ENCODE results near the gene ANXA10. TPM values are rescaled to one million over a fixed set of nuclear protein-coding genes. Genes with fewer than 3 reads are reported as not detected.

ANXA10 gene
- total RNA-seq, 1 experiment from 2014 or later: not detected

- H3K36me3 Mint-ChIP-seq: no peaks in the 10 kb centered on the region
Measured at GRCh38 chr4:168120811-168121210, 28.5 kb downstream of the ANXA10 start.

More at GRCh38 chr4:168120811-168121210, 28.5 kb downstream of the ANXA10 start:
- CTCF ChIA-PET: no interaction called here
- POLR2A ChIA-PET: no interaction called here
- H3K27ac Mint-ChIP-seq: no peak overlapping the region
- H3K9me3 Mint-ChIP-seq: peaks cover 3% of the 10 kb centered on the region; the same call in 1 of the 2 replicates
- no peaks in the 10 kb centered on the region for H3K27me3 Mint-ChIP-seq (ENCODE audit: low read depth)
- no peak for DNase-seq (ENCODE audit: low spot score)
- ATAC-seq: no peak
- H3K4me1 Mint-ChIP-seq: peaks cover 8% of the 10 kb centered on the region
- TF ChIP-seq RELA (CRISPR knock-in tag; IDR thresholded peaks at IDR 0.05; ENCODE audit: borderline replicate concordance): no peak
- TF ChIP-seq, protein P1, sequence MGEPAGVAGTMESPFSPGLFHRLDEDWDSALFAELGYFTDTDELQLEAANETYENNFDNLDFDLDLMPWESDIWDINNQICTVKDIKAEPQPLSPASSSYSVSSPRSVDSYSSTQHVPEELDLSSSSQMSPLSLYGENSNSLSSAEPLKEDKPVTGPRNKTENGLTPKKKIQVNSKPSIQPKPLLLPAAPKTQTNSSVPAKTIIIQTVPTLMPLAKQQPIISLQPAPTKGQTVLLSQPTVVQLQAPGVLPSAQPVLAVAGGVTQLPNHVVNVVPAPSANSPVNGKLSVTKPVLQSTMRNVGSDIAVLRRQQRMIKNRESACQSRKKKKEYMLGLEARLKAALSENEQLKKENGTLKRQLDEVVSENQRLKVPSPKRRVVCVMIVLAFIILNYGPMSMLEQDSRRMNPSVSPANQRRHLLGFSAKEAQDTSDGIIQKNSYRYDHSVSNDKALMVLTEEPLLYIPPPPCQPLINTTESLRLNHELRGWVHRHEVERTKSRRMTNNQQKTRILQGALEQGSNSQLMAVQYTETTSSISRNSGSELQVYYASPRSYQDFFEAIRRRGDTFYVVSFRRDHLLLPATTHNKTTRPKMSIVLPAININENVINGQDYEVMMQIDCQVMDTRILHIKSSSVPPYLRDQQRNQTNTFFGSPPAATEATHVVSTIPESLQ (CRISPR knock-in tag; IDR thresholded peaks at IDR 0.05): no peak
- TF ChIP-seq, protein P2, sequence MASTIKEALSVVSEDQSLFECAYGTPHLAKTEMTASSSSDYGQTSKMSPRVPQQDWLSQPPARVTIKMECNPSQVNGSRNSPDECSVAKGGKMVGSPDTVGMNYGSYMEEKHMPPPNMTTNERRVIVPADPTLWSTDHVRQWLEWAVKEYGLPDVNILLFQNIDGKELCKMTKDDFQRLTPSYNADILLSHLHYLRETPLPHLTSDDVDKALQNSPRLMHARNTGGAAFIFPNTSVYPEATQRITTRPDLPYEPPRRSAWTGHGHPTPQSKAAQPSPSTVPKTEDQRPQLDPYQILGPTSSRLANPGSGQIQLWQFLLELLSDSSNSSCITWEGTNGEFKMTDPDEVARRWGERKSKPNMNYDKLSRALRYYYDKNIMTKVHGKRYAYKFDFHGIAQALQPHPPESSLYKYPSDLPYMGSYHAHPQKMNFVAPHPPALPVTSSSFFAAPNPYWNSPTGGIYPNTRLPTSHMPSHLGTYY (CRISPR knock-in tag; IDR thresholded peaks at IDR 0.05): no peak
- TF ChIP-seq ZNF671 (CRISPR knock-in tag; IDR thresholded peaks at IDR 0.05): no peak
- TF ChIP-seq ZNF532 (CRISPR knock-in tag; IDR thresholded peaks at IDR 0.05; ENCODE audit: borderline replicate concordance): no peak
- TF ChIP-seq ZNF396 (CRISPR knock-in tag; IDR thresholded peaks at IDR 0.05; ENCODE audit: borderline replicate concordance): no peak
- TF ChIP-seq NFYB (CRISPR knock-in tag; conservative IDR thresholded peaks at IDR 0.05; ENCODE audit: low read depth): no peak
- TF ChIP-seq NR1H2 (CRISPR knock-in tag; IDR thresholded peaks at IDR 0.05): no peak
- TF ChIP-seq, protein P3, sequence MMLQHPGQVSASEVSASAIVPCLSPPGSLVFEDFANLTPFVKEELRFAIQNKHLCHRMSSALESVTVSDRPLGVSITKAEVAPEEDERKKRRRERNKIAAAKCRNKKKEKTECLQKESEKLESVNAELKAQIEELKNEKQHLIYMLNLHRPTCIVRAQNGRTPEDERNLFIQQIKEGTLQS (CRISPR knock-in tag; conservative IDR thresholded peaks at IDR 0.05): no peak
- TF ChIP-seq, protein P4, sequence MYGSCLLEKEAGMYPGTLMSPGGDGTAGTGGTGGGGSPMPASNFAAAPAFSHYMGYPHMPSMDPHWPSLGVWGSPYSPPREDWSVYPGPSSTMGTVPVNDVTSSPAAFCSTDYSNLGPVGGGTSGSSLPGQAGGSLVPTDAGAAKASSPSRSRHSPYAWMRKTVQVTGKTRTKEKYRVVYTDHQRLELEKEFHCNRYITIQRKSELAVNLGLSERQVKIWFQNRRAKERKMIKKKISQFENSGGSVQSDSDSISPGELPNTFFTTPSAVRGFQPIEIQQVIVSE (CRISPR knock-in tag; IDR thresholded peaks at IDR 0.05; ENCODE audit: borderline replicate concordance): no peak
- TF ChIP-seq HMGXB4 (CRISPR knock-in tag; IDR thresholded peaks at IDR 0.05): no peak
- no peak for TF ChIP-seq SMAD3 (CRISPR knock-in tag; IDR thresholded peaks at IDR 0.05; ENCODE audit: borderline replicate concordance)
- TF ChIP-seq PRDM15 (CRISPR knock-in tag; IDR thresholded peaks at IDR 0.05): no peak
- TF ChIP-seq ZNF263 (CRISPR knock-in tag; IDR thresholded peaks at IDR 0.05; ENCODE audit: low read depth): no peak
- TF ChIP-seq, protein P5, sequence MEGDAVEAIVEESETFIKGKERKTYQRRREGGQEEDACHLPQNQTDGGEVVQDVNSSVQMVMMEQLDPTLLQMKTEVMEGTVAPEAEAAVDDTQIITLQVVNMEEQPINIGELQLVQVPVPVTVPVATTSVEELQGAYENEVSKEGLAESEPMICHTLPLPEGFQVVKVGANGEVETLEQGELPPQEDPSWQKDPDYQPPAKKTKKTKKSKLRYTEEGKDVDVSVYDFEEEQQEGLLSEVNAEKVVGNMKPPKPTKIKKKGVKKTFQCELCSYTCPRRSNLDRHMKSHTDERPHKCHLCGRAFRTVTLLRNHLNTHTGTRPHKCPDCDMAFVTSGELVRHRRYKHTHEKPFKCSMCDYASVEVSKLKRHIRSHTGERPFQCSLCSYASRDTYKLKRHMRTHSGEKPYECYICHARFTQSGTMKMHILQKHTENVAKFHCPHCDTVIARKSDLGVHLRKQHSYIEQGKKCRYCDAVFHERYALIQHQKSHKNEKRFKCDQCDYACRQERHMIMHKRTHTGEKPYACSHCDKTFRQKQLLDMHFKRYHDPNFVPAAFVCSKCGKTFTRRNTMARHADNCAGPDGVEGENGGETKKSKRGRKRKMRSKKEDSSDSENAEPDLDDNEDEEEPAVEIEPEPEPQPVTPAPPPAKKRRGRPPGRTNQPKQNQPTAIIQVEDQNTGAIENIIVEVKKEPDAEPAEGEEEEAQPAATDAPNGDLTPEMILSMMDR (IDR thresholded peaks at IDR 0.05): no peak
- no peak for TF ChIP-seq JUN (CRISPR knock-in tag; IDR thresholded peaks at IDR 0.05)
- TF ChIP-seq ZNF232 (CRISPR knock-in tag; IDR thresholded peaks at IDR 0.05): no peak
- TF ChIP-seq ZNF219 (CRISPR knock-in tag; IDR thresholded peaks at IDR 0.05; ENCODE audit: borderline replicate concordance): no peak
- TF ChIP-seq NR3C1 (CRISPR knock-in tag; conservative IDR thresholded peaks at IDR 0.05; ENCODE audit: low read depth): no peak
- no peak for TF ChIP-seq NFATC4 (CRISPR knock-in tag; IDR thresholded peaks at IDR 0.05)
- no peak overlapping the region for H3K4me3 Mint-ChIP-seq

Measured in WTC11 (cell line).